Lower leg skin (tissue), 4 donors: ENCODE results near the gene TCERG1L. TPM values are rescaled to one million over a fixed set of nuclear protein-coding genes. Genes with fewer than 3 reads are reported as not detected.

Experiments used
- DNase-seq, 2 donors: peaks; one replicate each; pipeline ENCODE4 v3.0.0-alpha.2; 2019; ENCODE audit warnings: low spot score in 2 of 2
- H3K4me3 ChIP-seq: fragments of 200-600 bp; sonication (generic); 2 replicates; pipeline ENCODE4 v1.5.1; 2017; ENCODE audit warnings: mild to moderate bottlenecking, low read depth; ENCODE audit not compliant: poor library complexity, severe bottlenecking
- POLR2A ChIP-seq, 2 donors: fragments of 450-650 bp; IDR thresholded peaks; one replicate each; pipeline ENCODE4 v1.6.1; 2016 to 2017; ENCODE audit warnings: antibody characterized with exemption in 2 of 2, mild to moderate bottlenecking in 1 of 2, moderate library complexity in 1 of 2
- WGBS, 2 donors: methylation state at CpG; one replicate each; pipeline ENCODE4 v1.1.5; 2018; 5-methylcytosine and 5-hydroxymethylcytosine counted together
- intact Hi-C: fragments of 100-400 bp; cut with DNase I; formaldehyde crosslinking; loops from one replicate; pipeline ENCODE4 v1.15.0; 2023; ENCODE audit warnings: low total_unique reads
- total RNA-seq, 4 donors: library from RNA; depleted of rRNA; stranded (reverse); fragments of >200 nt; gene quantifications; one replicate each; pipeline ENCODE4 v1.1.0, GENCODE V29; 2016
- TF ChIP-seq, protein P1 (sequence below), 3 donors: fragments of 450-650 bp; IDR thresholded peaks; one replicate each; pipeline ENCODE4 v1.5.1; 2016; ENCODE audit warnings: antibody characterized with exemption in 3 of 3, mild to moderate bottlenecking in 3 of 3, moderate library complexity in 2 of 3

TCERG1L gene
- total RNA-seq, 4 donors from 2014 or later: 0.57 to 1.1 (median 0.90) TPM

DNA sequence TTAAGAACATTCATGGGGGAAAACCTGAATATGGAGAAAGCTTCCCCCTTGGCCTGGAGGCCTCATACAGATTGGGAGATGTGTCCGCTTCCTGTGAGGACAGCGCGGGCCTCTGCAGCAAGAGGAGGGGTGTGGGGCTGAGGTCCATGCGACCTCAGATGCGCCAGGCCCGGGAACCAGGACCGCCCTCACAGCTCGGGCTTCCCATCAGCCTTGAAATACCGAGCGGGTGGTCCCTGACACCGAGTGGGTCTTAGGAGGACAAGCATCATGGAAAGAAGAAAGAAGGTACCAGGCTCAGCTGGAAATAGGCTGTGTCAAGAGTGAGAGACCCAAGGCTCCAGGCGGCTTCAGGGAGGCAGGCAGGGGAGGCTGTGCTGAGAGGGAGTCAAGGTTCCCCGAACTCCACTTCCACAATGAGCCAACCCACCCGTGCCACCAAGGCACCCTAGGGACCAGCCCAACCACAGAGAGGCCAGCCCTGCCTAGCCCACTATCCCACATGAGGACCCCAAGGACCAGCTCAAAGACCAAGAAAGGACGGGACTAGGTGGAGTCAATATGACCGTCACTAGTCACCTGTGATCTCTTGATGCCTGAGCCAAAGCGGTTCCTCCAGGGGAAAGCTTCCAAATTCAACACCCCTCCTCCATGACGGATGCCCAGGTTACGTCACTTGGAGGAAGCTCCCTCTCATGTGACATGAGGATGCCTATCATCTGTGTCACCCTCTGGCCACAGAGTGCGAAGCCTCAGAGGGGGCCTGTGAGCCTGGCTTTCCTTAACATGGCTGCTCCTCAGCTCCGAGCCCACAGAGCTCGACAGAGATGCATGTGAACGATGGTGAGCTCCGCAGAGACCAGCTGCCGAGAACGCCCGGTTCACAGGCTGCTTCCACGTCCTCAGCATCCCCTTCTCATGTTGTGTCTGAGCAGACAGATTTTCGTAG lies 103.7 kb downstream of the TCERG1L start:
- intact Hi-C loops: no loop called here
- DNase-seq: peak in 1 of 2 donors; percentile 78
- no peak for TF ChIP-seq POLR2A (IDR thresholded peaks at IDR 0.05)
- TF ChIP-seq, protein P1, sequence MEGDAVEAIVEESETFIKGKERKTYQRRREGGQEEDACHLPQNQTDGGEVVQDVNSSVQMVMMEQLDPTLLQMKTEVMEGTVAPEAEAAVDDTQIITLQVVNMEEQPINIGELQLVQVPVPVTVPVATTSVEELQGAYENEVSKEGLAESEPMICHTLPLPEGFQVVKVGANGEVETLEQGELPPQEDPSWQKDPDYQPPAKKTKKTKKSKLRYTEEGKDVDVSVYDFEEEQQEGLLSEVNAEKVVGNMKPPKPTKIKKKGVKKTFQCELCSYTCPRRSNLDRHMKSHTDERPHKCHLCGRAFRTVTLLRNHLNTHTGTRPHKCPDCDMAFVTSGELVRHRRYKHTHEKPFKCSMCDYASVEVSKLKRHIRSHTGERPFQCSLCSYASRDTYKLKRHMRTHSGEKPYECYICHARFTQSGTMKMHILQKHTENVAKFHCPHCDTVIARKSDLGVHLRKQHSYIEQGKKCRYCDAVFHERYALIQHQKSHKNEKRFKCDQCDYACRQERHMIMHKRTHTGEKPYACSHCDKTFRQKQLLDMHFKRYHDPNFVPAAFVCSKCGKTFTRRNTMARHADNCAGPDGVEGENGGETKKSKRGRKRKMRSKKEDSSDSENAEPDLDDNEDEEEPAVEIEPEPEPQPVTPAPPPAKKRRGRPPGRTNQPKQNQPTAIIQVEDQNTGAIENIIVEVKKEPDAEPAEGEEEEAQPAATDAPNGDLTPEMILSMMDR (IDR thresholded peaks at IDR 0.05): no peak
- WGBS, 2 donors: 89 to 92% methylated on average over 26 to 29 of the region's 29 CpGs
- H3K4me3 ChIP-seq: no peak overlapping the region

DNA sequence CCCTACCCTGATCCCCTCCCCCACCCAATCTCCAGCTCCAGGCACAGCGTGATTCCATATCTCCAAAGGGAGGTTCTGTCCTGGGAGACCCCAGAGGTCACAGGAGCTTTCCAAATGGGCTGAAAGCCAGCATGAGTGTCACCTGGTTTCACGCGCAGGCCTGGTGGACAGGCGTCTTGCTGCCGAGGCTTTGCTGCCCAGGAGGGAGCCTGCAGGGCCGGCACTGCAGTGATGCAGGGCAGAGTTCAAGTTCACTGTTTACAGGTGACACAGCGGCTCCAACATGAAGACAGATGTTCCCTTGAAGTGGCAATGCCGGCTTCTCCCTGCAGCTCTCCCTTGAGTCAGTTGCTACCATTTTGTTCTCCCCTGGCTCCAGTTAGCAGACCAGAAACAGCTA lies 104.3 kb downstream of the TCERG1L start:
- intact Hi-C loops: no loop called here
- TF ChIP-seq POLR2A (IDR thresholded peaks at IDR 0.05): no peak
- TF ChIP-seq, protein P1 (IDR thresholded peaks at IDR 0.05): no peak
- 87 to 89% methylated on average over 5 to 8 of the region's 8 CpGs for WGBS, 2 donors
- DNase-seq: peak in 1 of 2 donors; percentile 39
- no peak overlapping the region for H3K4me3 ChIP-seq

DNA sequence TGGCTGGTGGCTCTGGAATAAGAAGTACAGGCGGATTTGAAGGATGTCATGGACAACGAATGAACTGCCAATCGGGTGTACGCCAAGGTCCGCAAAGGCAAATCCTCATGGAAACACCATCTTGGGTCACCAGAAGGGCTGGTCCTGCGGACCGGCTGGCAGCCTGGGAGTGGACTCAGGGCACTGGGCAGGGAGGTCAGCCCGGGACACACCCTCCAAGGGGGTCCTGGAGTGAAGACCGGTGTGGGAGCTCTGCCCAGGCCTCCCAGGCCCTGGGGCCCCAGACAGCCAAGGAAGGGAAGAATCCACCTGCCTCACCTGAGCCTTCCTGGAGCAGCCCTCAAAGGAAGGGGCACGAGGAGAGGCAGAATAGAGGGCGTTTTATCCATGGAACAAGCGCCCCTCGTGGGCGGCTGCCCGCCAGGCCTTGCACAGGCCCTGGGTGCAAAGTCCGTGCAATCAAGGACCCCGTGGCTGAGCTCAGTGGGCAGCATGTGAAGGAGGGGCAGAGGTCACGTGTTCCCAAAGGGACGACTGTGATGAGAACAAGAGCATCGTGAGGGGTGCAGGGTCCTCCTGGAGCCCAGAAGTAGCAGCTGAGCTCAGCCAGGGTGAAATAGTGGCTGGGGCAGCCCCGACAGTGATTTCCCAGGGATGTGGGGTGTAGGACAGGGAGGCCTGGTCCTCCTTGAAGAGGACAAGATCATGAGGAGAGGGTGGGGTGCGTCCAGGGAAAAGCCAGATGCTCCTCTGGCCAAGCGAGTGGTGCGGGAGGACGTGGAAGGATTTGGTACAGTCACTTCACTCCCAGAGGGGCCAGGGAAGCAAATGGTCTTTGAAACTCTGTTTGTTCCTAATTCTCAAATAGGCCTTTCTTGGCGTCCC lies 105.2 kb downstream of the TCERG1L start:
- 80 to 84% methylated on average over 26 of the region's 26 CpGs for WGBS, 2 donors
- TF ChIP-seq POLR2A (IDR thresholded peaks at IDR 0.05): no peak
- TF ChIP-seq, protein P1 (IDR thresholded peaks at IDR 0.05): no peak
- DNase-seq: peak in 1 of 2 donors; percentile 72
- no peak overlapping the region for H3K4me3 ChIP-seq
- intact Hi-C loops: no loop called here

DNA sequence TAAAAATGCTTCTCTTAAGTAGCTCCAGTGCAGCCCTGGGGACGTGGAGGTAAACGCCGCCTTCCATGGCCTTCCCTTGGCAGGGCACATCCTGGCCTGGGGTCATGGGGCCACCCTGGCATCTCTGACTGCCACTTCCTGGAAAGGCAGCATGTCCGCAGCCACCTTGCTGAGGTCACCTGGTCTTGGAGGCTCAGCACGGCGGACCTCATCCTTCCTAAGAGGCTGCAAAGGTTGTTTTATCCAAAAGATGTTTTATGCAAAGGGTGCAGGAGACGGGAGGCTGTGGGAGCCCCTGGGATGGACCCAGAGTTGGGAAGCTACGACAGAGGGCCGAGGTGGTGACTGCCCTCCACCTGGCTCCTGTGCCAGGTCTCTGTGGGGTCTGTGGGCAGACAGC lies 106.0 kb downstream of the TCERG1L start:
- no peak for TF ChIP-seq POLR2A (IDR thresholded peaks at IDR 0.05)
- TF ChIP-seq, protein P1 (IDR thresholded peaks at IDR 0.05): no peak
- DNase-seq: peak in 1 of 2 donors; percentile 69
- WGBS, 2 donors: 90% methylated on average over 9 of the region's 9 CpGs
- intact Hi-C loops: no loop called here
- no peak overlapping the region for H3K4me3 ChIP-seq

DNA sequence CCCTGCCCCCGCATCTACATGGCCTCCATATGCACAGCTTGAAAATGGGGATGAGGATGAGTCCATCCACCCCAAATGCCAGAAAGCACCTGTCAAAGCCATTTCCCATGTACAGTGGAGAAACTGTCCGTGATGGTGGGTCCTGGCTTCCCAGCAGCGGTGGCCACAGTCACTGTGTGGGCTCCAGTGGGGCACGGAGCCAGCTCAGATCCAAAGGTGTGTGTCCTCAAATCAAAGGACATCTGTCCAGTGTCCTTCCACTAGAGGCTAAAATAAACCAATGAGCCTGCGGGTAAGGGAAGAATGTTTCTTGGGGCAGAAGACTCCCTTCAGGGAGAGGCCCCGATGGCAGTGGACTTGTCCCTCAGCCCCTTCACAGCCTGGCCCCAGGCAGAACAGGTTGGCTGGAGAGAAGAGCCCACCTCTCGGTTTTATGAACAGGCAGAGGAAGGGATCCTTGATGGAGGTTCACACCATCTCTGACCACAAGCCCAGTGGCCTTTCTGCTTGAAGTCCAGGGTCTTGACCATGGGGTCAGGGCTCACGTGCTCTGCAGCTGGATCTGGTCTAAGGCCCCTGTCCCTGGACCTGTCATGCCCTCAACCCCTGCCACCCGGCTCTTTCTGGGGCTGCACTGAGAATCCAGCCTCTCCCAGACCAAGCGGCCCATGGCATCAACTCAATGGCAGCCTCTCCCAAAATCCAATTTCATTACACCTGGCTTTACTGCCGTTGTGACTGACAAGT lies 106.9 kb downstream of the TCERG1L start:
- intact Hi-C loops: no loop called here
- WGBS, 2 donors: 89 to 95% methylated on average over 11 of the region's 11 CpGs
- no peak for TF ChIP-seq POLR2A (IDR thresholded peaks at IDR 0.05)
- TF ChIP-seq, protein P1 (IDR thresholded peaks at IDR 0.05): no peak
- H3K4me3 ChIP-seq: no peak overlapping the region
- DNase-seq: peak in 1 of 2 donors; percentile 73
